ENCODE data around the gene WAPL. TPM values are rescaled to one million over a fixed set of nuclear protein-coding genes. Genes with fewer than 3 reads are reported as not detected.

WAPL gene
- total RNA-seq, 1 experiment from 2014 or later, result 24.5 TPM

DNA sequence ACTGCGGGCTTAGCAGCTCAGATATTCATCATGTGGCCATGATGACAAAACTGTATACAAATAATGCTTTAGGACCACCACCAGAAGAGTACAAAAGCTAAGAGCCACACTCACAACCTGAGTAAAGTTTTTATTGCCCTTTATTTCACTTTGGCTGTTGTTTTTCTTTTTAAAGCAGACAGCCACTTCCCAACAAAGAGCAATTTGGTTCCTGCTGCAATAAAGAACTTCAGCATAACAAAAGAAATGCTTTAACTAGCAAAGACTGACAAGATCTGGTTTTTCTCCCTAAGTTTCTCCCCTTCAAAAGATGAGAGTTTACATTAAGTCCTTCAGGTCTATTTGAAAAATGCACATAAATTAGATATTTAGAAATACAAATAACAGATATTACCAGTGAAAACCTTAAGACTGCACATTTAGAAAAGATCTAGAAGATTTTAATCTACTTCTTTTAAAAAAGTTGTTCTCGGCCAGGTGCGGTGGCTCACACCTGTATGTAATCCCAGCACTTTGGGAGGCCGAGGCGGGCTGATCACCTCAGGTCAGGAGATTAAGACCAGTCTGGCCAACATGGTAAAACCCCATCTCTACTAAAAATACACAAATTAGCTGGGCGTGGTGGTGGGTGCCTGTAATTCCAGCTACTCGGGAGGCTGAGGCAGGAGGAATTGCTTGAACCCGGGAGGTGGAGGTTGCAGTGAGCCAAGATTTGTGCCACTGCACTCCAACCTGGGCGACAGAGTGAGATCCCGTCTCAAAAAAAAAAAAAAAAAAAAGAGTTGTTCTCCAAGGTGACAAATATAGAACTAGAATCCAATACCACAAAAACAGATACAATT, 59.4 kb downstream of the WAPL start:
- Histone ChIP-seq H3K4me1 (ENCODE audit: insufficient read depth, low read length) (no peaks in the 10 kb centered on the region), H3K9ac (ENCODE audit: low read length) (no peak overlapping the region), H3K27me3 (ENCODE audit: low read length) (no peaks in the 10 kb centered on the region), H3K79me2 (ENCODE audit: low read length) (no peaks in the 10 kb centered on the region), H3K4me3 (ENCODE audit: low read length) (no peak overlapping the region), H3K4me2 (ENCODE audit: low read length) (no peak overlapping the region), H2AFZ (ENCODE audit: low read length) (no peak overlapping the region), H4K20me1 (ENCODE audit: low read length) (no peaks in the 10 kb centered on the region), H3K27ac (ENCODE audit: low read length) (no peak overlapping the region), H3K36me3 (ENCODE audit: low read depth, low read length) (peaks cover 25% of the 10 kb centered on the region), H3K9me2 (replicated peaks; ENCODE audit: low read length) (no peaks in the 10 kb centered on the region), H3F3A (ENCODE audit: low read length, unreplicated experiment) (no peaks in the 10 kb centered on the region), H3K9me3 (ENCODE audit: low read length) (no peaks in the 10 kb centered on the region)
- ATAC-seq, result no peak
- POLR2A ChIA-PET (ENCODE audit: unreplicated experiment), result no interaction called here
- BruUV-seq (replicated peaks), result no TSS peak
- TF ChIP-seq, protein P1, sequence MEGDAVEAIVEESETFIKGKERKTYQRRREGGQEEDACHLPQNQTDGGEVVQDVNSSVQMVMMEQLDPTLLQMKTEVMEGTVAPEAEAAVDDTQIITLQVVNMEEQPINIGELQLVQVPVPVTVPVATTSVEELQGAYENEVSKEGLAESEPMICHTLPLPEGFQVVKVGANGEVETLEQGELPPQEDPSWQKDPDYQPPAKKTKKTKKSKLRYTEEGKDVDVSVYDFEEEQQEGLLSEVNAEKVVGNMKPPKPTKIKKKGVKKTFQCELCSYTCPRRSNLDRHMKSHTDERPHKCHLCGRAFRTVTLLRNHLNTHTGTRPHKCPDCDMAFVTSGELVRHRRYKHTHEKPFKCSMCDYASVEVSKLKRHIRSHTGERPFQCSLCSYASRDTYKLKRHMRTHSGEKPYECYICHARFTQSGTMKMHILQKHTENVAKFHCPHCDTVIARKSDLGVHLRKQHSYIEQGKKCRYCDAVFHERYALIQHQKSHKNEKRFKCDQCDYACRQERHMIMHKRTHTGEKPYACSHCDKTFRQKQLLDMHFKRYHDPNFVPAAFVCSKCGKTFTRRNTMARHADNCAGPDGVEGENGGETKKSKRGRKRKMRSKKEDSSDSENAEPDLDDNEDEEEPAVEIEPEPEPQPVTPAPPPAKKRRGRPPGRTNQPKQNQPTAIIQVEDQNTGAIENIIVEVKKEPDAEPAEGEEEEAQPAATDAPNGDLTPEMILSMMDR (conservative IDR thresholded peaks at IDR 0.05; ENCODE audit: low read depth, low read length), result no peak
- no peak for TF ChIP-seq EZH2phosphoT487 (IDR thresholded peaks at IDR 0.05; ENCODE audit: borderline replicate concordance, low read length)
- intact Hi-C loops (cut with micrococcal nuclease), result no loop called here
- no peak for DNase-seq
- CTCF ChIA-PET, result no interaction called here

DNA sequence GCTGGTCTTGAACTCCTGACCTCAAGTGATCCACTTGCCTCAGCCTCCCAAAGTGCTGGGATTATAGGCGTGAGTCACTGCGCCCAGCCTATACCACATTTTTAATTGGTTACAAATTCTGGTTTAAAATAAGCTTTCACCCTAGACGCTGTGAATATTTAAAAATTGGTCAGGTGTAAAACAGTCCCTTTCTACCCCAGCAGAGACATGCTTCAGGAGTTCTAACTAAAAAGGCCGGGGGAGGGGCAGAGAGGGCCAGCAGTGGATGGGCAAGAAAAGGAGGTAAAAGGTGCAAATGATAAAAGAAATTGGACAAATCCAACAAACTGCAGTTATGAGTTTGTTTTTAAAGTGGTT, 70.0 kb downstream of the WAPL start:
- Histone ChIP-seq H3K9me3 (ENCODE audit: low read length) (no peaks in the 10 kb centered on the region), H3K4me2 (ENCODE audit: low read length) (no peak overlapping the region), H3K9me2 (replicated peaks; ENCODE audit: low read length) (no peaks in the 10 kb centered on the region), H3K27ac (ENCODE audit: low read length) (no peak overlapping the region), H2AFZ (ENCODE audit: low read length) (no peak overlapping the region), H3K4me1 (ENCODE audit: insufficient read depth, low read length) (no peaks in the 10 kb centered on the region), H3K4me3 (ENCODE audit: low read length) (no peak overlapping the region), H3K79me2 (ENCODE audit: low read length) (no peaks in the 10 kb centered on the region), H3K27me3 (ENCODE audit: low read length) (no peaks in the 10 kb centered on the region), H4K20me1 (ENCODE audit: low read length) (no peaks in the 10 kb centered on the region), H3K36me3 (ENCODE audit: low read depth, low read length) (peaks cover 37% of the 10 kb centered on the region), H3K9ac (ENCODE audit: low read length) (no peak overlapping the region), H3F3A (ENCODE audit: low read length, unreplicated experiment) (no peaks in the 10 kb centered on the region)
- ChIA-PET POLR2A (ENCODE audit: unreplicated experiment) (no interaction called here), CTCF (no interaction called here)
- DNase-seq (no peak), ATAC-seq (no peak)
- no peak for TF ChIP-seq EZH2 (IDR thresholded peaks at IDR 0.05; ENCODE audit: low read length, unreplicated experiment)
- TF ChIP-seq, protein P1 (conservative IDR thresholded peaks at IDR 0.05; ENCODE audit: low read depth, low read length), result no peak
- TF ChIP-seq EZH2phosphoT487 (IDR thresholded peaks at IDR 0.05; ENCODE audit: borderline replicate concordance, low read length), result no peak
- intact Hi-C loops (cut with micrococcal nuclease), result no loop called here
- no TSS peak for BruUV-seq (replicated peaks)

DNA sequence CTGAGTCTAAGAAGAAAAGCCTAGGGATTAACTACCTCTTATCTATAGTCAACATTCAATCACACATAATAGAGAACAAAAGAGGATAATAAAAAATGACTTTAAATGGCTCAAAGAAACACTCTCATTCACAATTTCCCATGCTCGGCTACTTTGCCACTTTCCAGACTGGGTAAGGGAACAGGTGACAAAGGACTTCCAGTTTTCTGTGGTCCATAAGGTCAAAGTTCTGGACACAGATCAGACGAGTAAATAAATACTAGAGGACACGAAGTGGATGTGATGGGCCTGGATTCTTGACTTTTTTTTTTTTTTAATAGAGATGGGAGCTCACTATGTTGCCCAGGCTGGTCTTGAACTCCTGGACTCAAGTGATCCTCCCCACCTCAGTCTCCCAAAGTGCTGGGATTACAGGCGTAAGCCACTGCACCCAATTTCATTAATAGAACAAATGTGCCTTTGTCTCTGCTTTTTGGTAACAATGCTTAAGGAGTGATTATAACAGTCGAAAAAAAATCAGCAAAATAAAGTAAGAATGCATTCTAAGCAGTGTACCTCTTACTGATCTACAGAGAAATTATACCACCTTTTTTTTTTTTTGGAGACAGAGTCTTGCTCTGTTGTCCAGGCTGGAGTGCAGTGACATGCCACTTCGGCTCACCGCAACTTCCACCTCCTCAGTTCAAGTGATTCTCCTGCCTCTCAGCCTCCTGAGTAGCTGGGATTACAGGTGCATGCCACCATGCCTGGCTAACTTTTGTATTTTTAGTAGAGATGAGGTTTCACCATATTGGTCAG, 70.6 kb downstream of the WAPL start:
- Histone ChIP-seq H3K79me2 (ENCODE audit: low read length) (no peaks in the 10 kb centered on the region), H3K4me1 (ENCODE audit: insufficient read depth, low read length) (no peaks in the 10 kb centered on the region), H3K9ac (ENCODE audit: low read length) (no peak overlapping the region), H3K36me3 (ENCODE audit: low read depth, low read length) (peaks cover 34% of the 10 kb centered on the region), H3K27ac (ENCODE audit: low read length) (no peak overlapping the region), H4K20me1 (ENCODE audit: low read length) (no peaks in the 10 kb centered on the region), H3K9me3 (ENCODE audit: low read length) (no peaks in the 10 kb centered on the region), H3F3A (ENCODE audit: low read length, unreplicated experiment) (no peaks in the 10 kb centered on the region), H3K4me3 (ENCODE audit: low read length) (no peak overlapping the region), H3K4me2 (ENCODE audit: low read length) (no peak overlapping the region), H3K9me2 (replicated peaks; ENCODE audit: low read length) (no peaks in the 10 kb centered on the region), H3K27me3 (ENCODE audit: low read length) (no peaks in the 10 kb centered on the region), H2AFZ (ENCODE audit: low read length) (no peak overlapping the region)
- TF ChIP-seq, protein P1 (conservative IDR thresholded peaks at IDR 0.05; ENCODE audit: low read depth, low read length), result no peak
- TF ChIP-seq EZH2 (IDR thresholded peaks at IDR 0.05; ENCODE audit: low read length, unreplicated experiment) (no peak), EZH2phosphoT487 (IDR thresholded peaks at IDR 0.05; ENCODE audit: borderline replicate concordance, low read length) (no peak)
- intact Hi-C loops (cut with micrococcal nuclease), result no loop called here
- no TSS peak for BruUV-seq (replicated peaks)
- DNase-seq, result no peak
- ChIA-PET POLR2A (ENCODE audit: unreplicated experiment) (no interaction called here), CTCF (no interaction called here)
- ATAC-seq, result no peak

Data from PC-3 (cell line).